Measurements from ENCODE around the gene ABHD14A.

Gene ABHD14A

DNA sequence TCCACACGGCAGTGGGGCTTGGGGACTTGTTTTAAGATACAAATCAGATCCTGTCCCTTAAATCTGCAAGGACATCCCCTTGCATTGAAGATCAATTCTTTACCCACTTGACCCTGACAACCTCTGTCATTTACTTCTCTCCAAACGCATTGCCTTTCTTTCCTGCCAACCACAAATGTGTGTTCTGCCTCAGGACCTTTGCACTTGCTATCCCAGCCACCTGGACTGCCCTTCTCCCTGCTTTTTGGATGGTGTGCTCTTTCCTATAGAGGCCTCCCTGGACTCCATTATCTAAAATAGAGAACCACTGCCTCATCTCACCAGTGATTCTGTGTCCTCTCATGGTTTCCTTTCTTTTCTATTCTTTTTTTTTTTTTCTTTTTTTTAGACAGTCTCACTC is 22.3 kb downstream of the ABHD14A start:
- no peak for DNase-seq (ENCODE audit: low spot score)

DNA sequence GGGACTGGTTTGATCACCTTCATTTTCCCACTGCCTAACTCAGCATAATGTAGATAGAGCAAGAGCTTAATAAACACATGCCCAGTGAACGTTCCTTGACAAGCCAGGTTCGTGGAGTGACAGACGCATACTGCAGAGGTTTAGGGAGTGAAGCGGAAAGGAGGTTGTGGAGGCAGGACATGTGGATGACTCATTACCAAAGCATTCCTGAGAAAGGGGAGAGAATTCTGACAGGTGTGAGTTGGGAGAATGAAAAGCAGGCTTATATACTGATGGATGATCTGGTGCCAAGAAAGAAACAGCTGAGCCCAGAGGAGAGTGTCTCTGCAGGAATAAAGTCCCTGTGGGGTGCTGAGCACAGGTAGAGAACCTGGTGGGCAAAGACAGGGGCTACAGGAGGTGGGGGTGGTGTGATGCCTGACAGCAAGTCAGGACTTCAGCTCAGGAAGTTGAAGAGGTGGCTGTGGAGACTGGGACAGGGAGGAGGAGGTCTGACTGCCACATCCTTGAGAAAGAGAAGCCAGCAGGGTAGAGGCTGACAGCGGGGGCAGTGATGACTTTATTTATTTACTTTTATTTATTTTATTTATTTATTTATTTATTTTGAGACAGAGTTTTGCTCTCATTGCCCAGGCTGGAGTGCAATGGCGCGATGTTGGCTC is 23.2 kb downstream of the ABHD14A start:
- DNase-seq (ENCODE audit: low spot score) = no peak

DNA sequence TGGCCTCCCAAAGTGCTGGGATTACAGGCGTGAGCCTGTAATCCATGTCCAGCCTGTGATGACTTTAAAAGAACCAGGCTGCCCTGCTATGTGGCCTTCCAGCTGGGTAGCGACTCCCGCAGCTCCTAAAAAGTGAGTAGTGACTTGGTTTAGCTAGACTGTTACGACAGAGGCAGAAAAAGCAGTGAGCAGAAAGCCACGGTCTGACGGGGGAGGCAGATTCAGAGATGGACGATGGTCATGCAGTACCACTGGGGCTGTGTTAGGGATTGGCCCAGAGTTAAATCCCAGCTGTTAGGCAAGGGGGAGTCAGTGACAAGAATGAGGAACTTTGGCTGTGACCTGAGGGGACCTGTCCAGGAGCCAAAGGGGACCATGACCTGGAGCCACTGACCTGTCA is 23.9 kb downstream of the ABHD14A start:
- no peak for DNase-seq (ENCODE audit: low spot score)

- DNase-seq (ENCODE audit: low spot score) = no peak
Measured at GRCh38 chr3:51999846-52000245, 25.0 kb downstream of the ABHD14A start.

DNA sequence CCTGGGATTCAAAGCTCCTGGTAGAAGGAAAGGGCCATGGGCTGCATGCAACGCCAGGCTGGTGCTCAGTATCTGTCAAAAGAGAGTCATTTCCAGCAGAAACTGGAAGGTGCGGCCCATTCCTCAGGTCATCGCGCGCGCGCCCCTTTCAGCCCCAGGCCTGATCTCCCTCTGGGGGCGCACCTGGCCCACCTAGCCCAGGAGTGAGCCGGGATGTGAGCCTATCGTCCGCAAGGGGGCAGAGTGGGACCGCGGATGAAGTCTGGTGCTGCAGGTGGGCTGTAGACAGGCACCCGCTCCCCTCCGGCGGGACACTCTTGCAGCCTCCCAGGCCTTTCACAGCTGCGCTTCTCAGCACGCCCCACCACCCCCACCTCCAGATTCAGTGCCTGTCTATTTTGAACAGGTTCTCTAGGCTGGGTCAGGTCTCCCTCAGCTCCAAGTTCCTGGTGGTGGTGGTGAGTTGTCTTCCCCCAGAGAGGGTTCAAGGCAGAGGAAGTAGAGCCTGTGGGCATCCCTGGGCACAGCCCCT is 26.6 kb downstream of the ABHD14A start:
- no peak for DNase-seq (ENCODE audit: low spot score)

- no peak for DNase-seq (ENCODE audit: low spot score)
Measured at GRCh38 chr3:52002748-52003147, 27.9 kb downstream of the ABHD14A start.

GRCh38 chr3:52004163-52004787 is 29.4 kb downstream of the ABHD14A start:
- DNase-seq (ENCODE audit: low spot score) = peak; percentile 83

GRCh38 chr3:52004906-52005395 is 30.1 kb downstream of the ABHD14A start:
- no peak for DNase-seq (ENCODE audit: low spot score)

DNA sequence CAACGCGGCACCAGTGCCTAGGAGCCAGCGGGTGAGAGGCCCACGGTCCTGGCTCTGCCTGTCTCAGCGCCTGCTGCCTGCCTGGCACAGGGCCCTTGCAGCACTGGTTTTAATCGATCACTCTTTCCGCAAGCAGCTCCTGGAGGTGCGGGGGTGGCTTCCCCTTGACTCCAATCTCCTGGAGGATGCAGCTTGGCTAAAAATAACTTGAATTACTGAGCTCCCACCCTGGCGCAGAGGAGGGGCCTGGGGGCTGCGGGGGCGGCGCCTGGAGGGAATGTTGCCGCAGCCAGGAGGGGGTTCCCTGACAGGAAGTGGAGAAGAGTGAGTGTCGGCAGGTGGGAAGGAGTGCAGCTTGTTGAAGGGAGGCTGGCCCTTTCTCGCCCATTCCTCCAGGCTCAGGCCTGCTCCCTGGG is 30.7 kb downstream of the ABHD14A start:
- peak; percentile 52 for DNase-seq (ENCODE audit: low spot score)

- DNase-seq (ENCODE audit: low spot score) = no peak
Measured at GRCh38 chr3:52006017-52006819, 31.4 kb downstream of the ABHD14A start.

DNA sequence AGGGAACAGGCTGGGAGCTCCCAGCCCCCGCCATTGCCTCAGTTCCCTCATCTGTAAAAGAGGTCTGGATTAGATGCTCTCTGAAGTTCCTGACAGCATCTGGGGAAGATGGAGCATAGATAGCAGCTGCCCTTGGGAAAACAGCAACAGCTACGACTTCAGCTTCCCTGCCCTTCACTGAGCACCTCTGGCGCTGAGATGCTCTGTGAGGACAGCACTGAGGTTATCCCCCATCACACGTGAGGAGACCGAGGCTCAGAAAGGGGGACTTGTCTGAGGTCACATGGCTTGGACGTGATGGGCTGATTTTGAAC is 31.9 kb downstream of the ABHD14A start:
- DNase-seq (ENCODE audit: low spot score) = no peak

DNA sequence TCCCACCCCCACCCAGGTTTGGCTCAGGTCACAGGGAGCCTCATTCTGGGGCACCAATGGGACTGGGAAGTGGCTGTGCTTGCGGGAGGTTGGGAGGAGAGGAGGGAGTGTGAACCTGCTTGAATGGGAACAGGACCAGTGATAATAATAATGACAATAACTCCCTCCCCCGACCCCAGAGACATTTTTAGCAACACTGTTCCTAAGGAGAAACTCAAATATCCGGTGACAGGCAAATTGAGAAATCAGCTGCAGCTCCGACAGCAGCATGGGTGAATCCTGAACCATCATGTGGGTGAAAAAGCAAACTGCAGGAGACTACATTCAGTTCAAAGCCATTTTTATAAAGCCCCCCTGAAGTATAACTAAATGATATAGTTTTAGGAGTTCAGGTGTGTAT is 32.4 kb downstream of the ABHD14A start:
- no peak for DNase-seq (ENCODE audit: low spot score)

GRCh38 chr3:52010431-52010830 is 35.6 kb downstream of the ABHD14A start:
- no peak for DNase-seq (ENCODE audit: low spot score)

DNA sequence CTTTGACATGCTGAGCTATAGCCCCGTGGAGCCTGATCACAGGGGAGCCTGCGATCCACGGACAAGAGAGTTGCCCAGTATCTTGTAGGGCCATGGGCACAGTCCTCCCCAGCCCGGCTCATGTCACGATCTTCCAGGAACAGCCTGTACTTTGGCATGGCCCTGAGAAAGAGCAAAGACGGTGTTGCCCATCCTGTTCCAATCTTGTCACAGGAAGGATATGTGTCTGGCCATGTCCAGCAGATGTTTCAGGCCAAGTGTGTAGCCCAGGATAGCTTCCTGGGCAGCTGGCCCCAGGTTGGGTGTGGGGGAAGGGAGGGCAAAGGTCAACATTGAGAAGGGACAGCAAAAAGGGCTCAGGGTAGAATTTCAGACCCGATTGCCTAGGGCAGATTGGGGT is 37.8 kb downstream of the ABHD14A start:
- DNase-seq (ENCODE audit: low spot score) = no peak

DNA sequence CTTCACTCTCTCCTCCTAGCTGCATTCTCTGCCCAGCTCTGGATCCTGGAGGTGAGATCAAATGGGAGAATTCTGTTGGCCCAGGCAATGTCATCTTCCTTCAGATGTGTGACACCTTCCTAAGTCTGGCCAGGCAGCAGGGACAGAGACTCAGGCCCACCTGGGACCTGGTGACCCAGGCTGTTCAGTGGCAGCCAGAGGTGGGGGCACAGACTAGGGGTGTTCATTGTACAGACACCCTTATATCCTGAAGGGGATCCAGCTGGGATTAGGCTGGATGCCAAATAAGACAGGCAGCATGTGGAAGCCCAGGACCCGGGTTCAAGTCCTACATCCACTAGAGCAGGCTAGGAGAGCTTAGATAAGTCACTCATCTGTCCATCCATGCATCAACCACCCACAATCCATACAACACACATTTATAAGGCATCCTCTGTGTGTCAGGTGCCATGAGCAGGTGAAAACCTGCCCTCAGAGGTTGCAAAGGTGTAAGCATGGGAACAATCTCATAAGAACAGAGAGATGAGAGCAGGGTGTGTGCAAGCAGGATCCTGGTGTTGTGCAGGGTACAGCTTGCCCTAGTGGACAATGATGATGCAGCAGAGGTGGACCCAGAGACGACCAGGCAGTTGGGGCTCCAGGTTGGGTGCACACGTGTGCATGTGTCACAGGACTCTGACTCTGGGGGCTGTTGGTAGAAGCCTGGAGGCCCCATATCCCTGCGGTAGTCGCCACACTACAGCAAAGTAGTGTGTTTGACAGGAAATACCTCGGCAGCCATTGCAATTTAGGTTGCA is 39.1 kb downstream of the ABHD14A start:
- no peak for DNase-seq (ENCODE audit: low spot score)

DNA sequence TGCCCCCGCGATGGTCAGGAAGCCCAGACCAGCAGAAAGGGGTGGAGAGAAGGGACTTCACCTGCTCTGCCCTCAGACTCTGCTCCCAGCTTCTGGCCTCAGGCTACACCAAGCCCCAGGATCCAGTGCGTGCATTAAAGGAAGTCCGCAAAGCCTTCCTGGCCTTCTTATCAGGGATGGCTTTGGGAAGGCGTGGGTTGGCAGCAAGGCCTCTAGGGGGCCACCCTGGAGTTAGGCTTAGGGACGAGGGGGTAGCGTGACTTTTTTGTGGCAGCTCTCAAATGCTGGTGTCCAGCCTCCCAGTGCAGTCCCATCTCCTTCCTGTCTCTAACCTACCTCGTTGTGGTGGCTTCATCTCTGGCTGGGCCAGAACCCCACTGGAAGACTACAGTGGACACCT is 39.7 kb downstream of the ABHD14A start:
- no peak for DNase-seq (ENCODE audit: low spot score)

- no peak for DNase-seq (ENCODE audit: low spot score)
Measured at GRCh38 chr3:52015438-52016228, 40.8 kb downstream of the ABHD14A start.

DNA sequence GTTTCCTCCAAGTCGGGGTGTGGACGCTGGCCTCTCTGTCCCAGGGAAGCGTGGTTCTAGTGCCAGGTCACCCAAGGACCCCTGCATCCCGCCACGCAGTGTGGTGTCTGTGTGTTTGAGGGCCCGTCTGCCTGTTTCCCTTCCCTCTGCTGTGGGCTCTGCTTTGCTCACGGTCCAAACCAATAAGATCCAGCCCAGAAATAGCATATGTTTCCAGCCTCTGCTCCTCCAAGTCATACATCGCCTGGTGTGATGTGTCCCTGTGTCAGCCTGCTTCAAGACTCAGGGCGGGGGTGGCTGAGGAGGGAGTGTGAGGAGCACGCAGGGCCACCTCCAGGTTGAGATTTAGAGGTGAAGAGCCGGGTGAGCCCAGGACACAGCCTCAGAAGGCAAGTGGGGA is 42.7 kb downstream of the ABHD14A start:
- DNase-seq (ENCODE audit: low spot score) = no peak

GRCh38 chr3:52018319-52019000 is 43.6 kb downstream of the ABHD14A start:
- DNase-seq (ENCODE audit: low spot score) = no peak

GRCh38 chr3:52019352-52020080 is 44.7 kb downstream of the ABHD14A start:
- no peak for DNase-seq (ENCODE audit: low spot score)

Data from globus pallidus (tissue), 1 donor.